OCI-LY1 (cell line): ENCODE measurements around the gene FUT8.

Source experiments
- CTCF ChIP-seq: fragments of 200-600 bp; sonication (generic), shearing (Covaris generic); IDR thresholded peaks from 2 replicates; pipeline ENCODE4 v1.5.1; 2017; ENCODE audit warnings: mild to moderate bottlenecking, antibody characterized with exemption, low read length, moderate library complexity, mixed read lengths
- EZH2 ChIP-seq: fragments of 200-600 bp; sonication (generic), shearing (Covaris generic); IDR thresholded peaks from 2 replicates; pipeline ENCODE4 v1.8.0; 2017; ENCODE audit warnings: borderline replicate concordance, mixed run types, mild to moderate bottlenecking, antibody characterized with exemption, low read length, moderate library complexity, mixed read lengths

GRCh38 chr14:65478596-65478995, 66.1 kb downstream of the FUT8 start:
- TF ChIP-seq CTCF (no peak), EZH2 (no peak)
